ENCODE results near the gene MED13L.

The MED13L gene

GRCh38 chr12:116065606-116066005 lies 211.9 kb downstream of the MED13L start:
- no peak for DNase-seq (ENCODE audit: low read depth, low spot score)
- Histone ChIP-seq H3K27me3 (ENCODE audit: control insufficient read depth, insufficient read depth, low read length) (no peaks in the 10 kb centered on the region), H3K4me1 (ENCODE audit: control insufficient read depth, insufficient read depth, low read length) (no peaks in the 10 kb centered on the region), H3K9me3 (ENCODE audit: control insufficient read depth, insufficient read depth, low read length) (no peaks in the 10 kb centered on the region), H3K36me3 (ENCODE audit: control insufficient read depth, insufficient read depth, low read length) (no peaks in the 10 kb centered on the region), H3K27ac (ENCODE audit: low read length) (no peak overlapping the region), H3K4me3 (ENCODE audit: low read length) (no peak overlapping the region)
- WGBS (ENCODE audit: insufficient coverage, insufficient read length): no CpG with 5 or more reads among the region's 1 CpG

GRCh38 chr12:116064493-116064892 lies 213.0 kb downstream of the MED13L start:
- no peaks in the 10 kb centered on the region for H3K36me3 ChIP-seq (ENCODE audit: control insufficient read depth, insufficient read depth, low read length)
- WGBS (ENCODE audit: insufficient coverage, insufficient read length): no CpG with 5 or more reads among the region's 4 CpGs
- no peaks in the 10 kb centered on the region for H3K9me3 ChIP-seq (ENCODE audit: control insufficient read depth, insufficient read depth, low read length)
- no peak overlapping the region for H3K27ac ChIP-seq (ENCODE audit: low read length)
- H3K4me3 ChIP-seq (ENCODE audit: low read length): no peak overlapping the region
- no peaks in the 10 kb centered on the region for H3K27me3 ChIP-seq (ENCODE audit: control insufficient read depth, insufficient read depth, low read length)
- no peak for DNase-seq (ENCODE audit: low read depth, low spot score)
- H3K4me1 ChIP-seq (ENCODE audit: control insufficient read depth, insufficient read depth, low read length): no peaks in the 10 kb centered on the region

GRCh38 chr12:116062698-116063097 lies 214.8 kb downstream of the MED13L start:
- Histone ChIP-seq H3K4me1 (ENCODE audit: control insufficient read depth, insufficient read depth, low read length) (no peaks in the 10 kb centered on the region), H3K27me3 (ENCODE audit: control insufficient read depth, insufficient read depth, low read length) (no peaks in the 10 kb centered on the region), H3K9me3 (ENCODE audit: control insufficient read depth, insufficient read depth, low read length) (no peaks in the 10 kb centered on the region), H3K27ac (ENCODE audit: low read length) (no peak overlapping the region), H3K36me3 (ENCODE audit: control insufficient read depth, insufficient read depth, low read length) (no peaks in the 10 kb centered on the region), H3K4me3 (ENCODE audit: low read length) (no peak overlapping the region)
- WGBS (ENCODE audit: insufficient coverage, insufficient read length): no CpG with 5 or more reads among the region's 4 CpGs
- no peak for DNase-seq (ENCODE audit: low read depth, low spot score)

GRCh38 chr12:116060764-116061163 lies 216.7 kb downstream of the MED13L start:
- no peaks in the 10 kb centered on the region for H3K36me3 ChIP-seq (ENCODE audit: control insufficient read depth, insufficient read depth, low read length)
- no CpG with 5 or more reads among the region's 2 CpGs for WGBS (ENCODE audit: insufficient coverage, insufficient read length)
- no peaks in the 10 kb centered on the region for H3K27me3 ChIP-seq (ENCODE audit: control insufficient read depth, insufficient read depth, low read length)
- H3K9me3 ChIP-seq (ENCODE audit: control insufficient read depth, insufficient read depth, low read length): no peaks in the 10 kb centered on the region
- H3K4me1 ChIP-seq (ENCODE audit: control insufficient read depth, insufficient read depth, low read length): no peaks in the 10 kb centered on the region
- no peak for DNase-seq (ENCODE audit: low read depth, low spot score)
- no peak overlapping the region for H3K27ac ChIP-seq (ENCODE audit: low read length)
- no peak overlapping the region for H3K4me3 ChIP-seq (ENCODE audit: low read length)

- H3K36me3 ChIP-seq (ENCODE audit: control insufficient read depth, insufficient read depth, low read length): no peaks in the 10 kb centered on the region
- no peak overlapping the region for H3K4me3 ChIP-seq (ENCODE audit: low read length)
- no CpG with 5 or more reads among the region's 4 CpGs for WGBS (ENCODE audit: insufficient coverage, insufficient read length)
- no peaks in the 10 kb centered on the region for H3K9me3 ChIP-seq (ENCODE audit: control insufficient read depth, insufficient read depth, low read length)
- H3K27me3 ChIP-seq (ENCODE audit: control insufficient read depth, insufficient read depth, low read length): no peaks in the 10 kb centered on the region
- no peak overlapping the region for H3K27ac ChIP-seq (ENCODE audit: low read length)
- no peak for DNase-seq (ENCODE audit: low read depth, low spot score)
- H3K4me1 ChIP-seq (ENCODE audit: control insufficient read depth, insufficient read depth, low read length): no peaks in the 10 kb centered on the region
Measured at GRCh38 chr12:116059904-116060303, 217.6 kb downstream of the MED13L start.

GRCh38 chr12:116058574-116058973 lies 218.9 kb downstream of the MED13L start:
- DNase-seq (ENCODE audit: low read depth, low spot score): no peak
- Histone ChIP-seq H3K27me3 (ENCODE audit: control insufficient read depth, insufficient read depth, low read length) (no peaks in the 10 kb centered on the region), H3K27ac (ENCODE audit: low read length) (no peak overlapping the region), H3K36me3 (ENCODE audit: control insufficient read depth, insufficient read depth, low read length) (no peaks in the 10 kb centered on the region), H3K4me1 (ENCODE audit: control insufficient read depth, insufficient read depth, low read length) (no peaks in the 10 kb centered on the region), H3K4me3 (ENCODE audit: low read length) (no peak overlapping the region), H3K9me3 (ENCODE audit: control insufficient read depth, insufficient read depth, low read length) (no peaks in the 10 kb centered on the region)
- no CpG with 5 or more reads among the region's 3 CpGs for WGBS (ENCODE audit: insufficient coverage, insufficient read length)

GRCh38 chr12:116057356-116057755 lies 220.1 kb downstream of the MED13L start:
- no peak overlapping the region for H3K27ac ChIP-seq (ENCODE audit: low read length)
- H3K9me3 ChIP-seq (ENCODE audit: control insufficient read depth, insufficient read depth, low read length): no peaks in the 10 kb centered on the region
- no CpG with 5 or more reads among the region's 3 CpGs for WGBS (ENCODE audit: insufficient coverage, insufficient read length)
- no peak for DNase-seq (ENCODE audit: low read depth, low spot score)
- H3K27me3 ChIP-seq (ENCODE audit: control insufficient read depth, insufficient read depth, low read length): no peaks in the 10 kb centered on the region
- H3K4me1 ChIP-seq (ENCODE audit: control insufficient read depth, insufficient read depth, low read length): no peaks in the 10 kb centered on the region
- H3K36me3 ChIP-seq (ENCODE audit: control insufficient read depth, insufficient read depth, low read length): no peaks in the 10 kb centered on the region
- H3K4me3 ChIP-seq (ENCODE audit: low read length): no peak overlapping the region

GRCh38 chr12:116055895-116056607 lies 221.4 kb downstream of the MED13L start:
- Histone ChIP-seq H3K27me3 (ENCODE audit: control insufficient read depth, insufficient read depth, low read length) (no peaks in the 10 kb centered on the region), H3K4me3 (ENCODE audit: low read length) (no peak overlapping the region), H3K4me1 (ENCODE audit: control insufficient read depth, insufficient read depth, low read length) (no peaks in the 10 kb centered on the region), H3K36me3 (ENCODE audit: control insufficient read depth, insufficient read depth, low read length) (no peaks in the 10 kb centered on the region), H3K9me3 (ENCODE audit: control insufficient read depth, insufficient read depth, low read length) (no peaks in the 10 kb centered on the region), H3K27ac (ENCODE audit: low read length) (no peak overlapping the region)
- WGBS (ENCODE audit: insufficient coverage, insufficient read length): no CpG with 5 or more reads among the region's 3 CpGs
- DNase-seq (ENCODE audit: low read depth, low spot score): no peak

GRCh38 chr12:116054280-116054679 lies 223.2 kb downstream of the MED13L start:
- H3K27ac ChIP-seq (ENCODE audit: low read length): no peak overlapping the region
- no peaks in the 10 kb centered on the region for H3K4me1 ChIP-seq (ENCODE audit: control insufficient read depth, insufficient read depth, low read length)
- H3K27me3 ChIP-seq (ENCODE audit: control insufficient read depth, insufficient read depth, low read length): no peaks in the 10 kb centered on the region
- H3K36me3 ChIP-seq (ENCODE audit: control insufficient read depth, insufficient read depth, low read length): no peaks in the 10 kb centered on the region
- no peak overlapping the region for H3K4me3 ChIP-seq (ENCODE audit: low read length)
- DNase-seq (ENCODE audit: low read depth, low spot score): no peak
- no peaks in the 10 kb centered on the region for H3K9me3 ChIP-seq (ENCODE audit: control insufficient read depth, insufficient read depth, low read length)
- WGBS (ENCODE audit: insufficient coverage, insufficient read length): no CpG with 5 or more reads among the region's 2 CpGs

GRCh38 chr12:116053479-116054200 lies 223.9 kb downstream of the MED13L start:
- H3K4me1 ChIP-seq (ENCODE audit: control insufficient read depth, insufficient read depth, low read length): no peaks in the 10 kb centered on the region

GRCh38 chr12:116050275-116050674 lies 227.2 kb downstream of the MED13L start:
- Histone ChIP-seq H3K36me3 (ENCODE audit: control insufficient read depth, insufficient read depth, low read length) (no peaks in the 10 kb centered on the region), H3K27ac (ENCODE audit: low read length) (no peak overlapping the region), H3K4me3 (ENCODE audit: low read length) (no peak overlapping the region), H3K9me3 (ENCODE audit: control insufficient read depth, insufficient read depth, low read length) (no peaks in the 10 kb centered on the region), H3K27me3 (ENCODE audit: control insufficient read depth, insufficient read depth, low read length) (no peaks in the 10 kb centered on the region), H3K4me1 (ENCODE audit: control insufficient read depth, insufficient read depth, low read length) (no peaks in the 10 kb centered on the region)
- WGBS (ENCODE audit: insufficient coverage, insufficient read length): no CpG with 5 or more reads among the region's 5 CpGs
- DNase-seq (ENCODE audit: low read depth, low spot score): no peak

More at GRCh38 chr12:116053479-116054200, 223.9 kb downstream of the MED13L start:
- Histone ChIP-seq H3K27ac (ENCODE audit: low read length) (no peak overlapping the region), H3K4me3 (ENCODE audit: low read length) (no peak overlapping the region), H3K27me3 (ENCODE audit: control insufficient read depth, insufficient read depth, low read length) (no peaks in the 10 kb centered on the region), H3K9me3 (ENCODE audit: control insufficient read depth, insufficient read depth, low read length) (no peaks in the 10 kb centered on the region), H3K36me3 (ENCODE audit: control insufficient read depth, insufficient read depth, low read length) (no peaks in the 10 kb centered on the region)
- DNase-seq (ENCODE audit: low read depth, low spot score): no peak
- WGBS (ENCODE audit: insufficient coverage, insufficient read length): no CpG with 5 or more reads among the region's 3 CpGs

All from iPS DF 6.9 (cell line).